UCSD-AML1 (cell line): ENCODE data around the gene OR3A3.
"Not testable (repeated sequence)": the region's sequence is repeated elsewhere in the genome, so short reads cannot be mapped to it uniquely, and the experiment has no call there.

ENCODE experiments used
- DNase-seq: peaks from one replicate; lab custom pipeline; 2025; ENCODE audit not compliant: unreplicated experiment; lab: John Stamatoyannopoulos, UW

The OR3A3 gene

DNA sequence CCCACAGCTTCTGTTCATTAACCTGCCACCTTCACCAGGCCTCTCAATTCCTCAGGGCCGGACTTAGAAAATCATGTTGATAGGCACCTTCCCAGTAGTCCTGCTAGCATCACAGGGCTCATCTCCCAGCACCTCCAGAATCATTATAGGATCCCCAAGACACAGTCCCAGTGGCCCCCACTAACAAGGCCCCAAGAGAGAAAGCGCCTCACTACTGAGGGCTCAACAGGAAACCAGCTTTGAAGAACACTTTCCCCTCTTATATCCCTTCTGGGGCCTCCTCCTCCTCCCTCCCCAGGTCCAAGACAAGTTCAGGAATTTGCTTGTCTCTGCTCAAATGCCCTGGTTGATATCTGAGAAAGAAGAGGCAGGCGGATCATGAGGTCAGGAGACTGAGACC lies at the start of gene OR3A3:
TSS of gene OR3A3 (plus strand) at position 301 of the 400 bp plus-strand sequence.
- DNase-seq: no peak

DNA sequence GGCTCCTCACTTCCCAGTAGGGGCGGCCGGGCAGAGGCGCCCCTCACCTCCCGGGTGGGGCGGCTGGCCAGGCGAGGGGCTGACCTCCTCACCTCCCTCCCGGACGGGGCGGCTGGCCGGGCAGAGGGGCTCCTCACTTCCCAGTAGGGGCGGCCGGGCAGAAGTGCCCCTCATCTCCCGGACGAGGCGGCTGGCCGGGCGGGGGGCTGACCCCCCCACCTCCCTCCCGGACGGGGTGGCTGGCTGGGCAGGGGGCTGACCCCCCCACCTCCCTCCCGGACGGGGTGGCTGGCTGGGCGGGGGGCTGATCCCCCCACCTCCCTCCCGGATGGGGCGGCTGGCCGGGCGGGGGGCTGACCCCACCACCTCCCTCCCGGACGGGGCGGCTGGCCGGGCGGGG lies 40.0 kb upstream of the OR3A3 start:
- DNase-seq: not testable (repeated sequence)

DNA sequence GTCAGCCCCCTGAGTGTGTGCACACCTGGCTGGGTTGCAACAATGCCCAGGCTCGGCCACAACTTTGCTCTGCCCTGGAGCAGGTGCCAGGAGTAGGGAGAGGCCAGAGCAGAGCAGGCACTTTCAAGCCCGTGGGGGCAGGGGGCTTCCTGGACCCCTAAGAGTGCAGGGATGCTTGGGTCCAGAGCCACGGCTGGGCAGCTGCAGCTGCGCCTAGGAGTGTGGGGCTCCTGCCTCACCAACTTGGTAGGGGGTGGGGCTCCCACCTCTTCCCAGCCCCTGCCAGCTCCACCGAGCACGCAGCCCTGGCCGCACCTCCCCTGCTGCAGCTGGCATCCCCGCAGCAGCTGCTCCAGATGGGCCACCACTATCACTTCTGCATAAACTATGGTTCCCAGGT lies 32.8 kb upstream of the OR3A3 start:
- no peak for DNase-seq

DNA sequence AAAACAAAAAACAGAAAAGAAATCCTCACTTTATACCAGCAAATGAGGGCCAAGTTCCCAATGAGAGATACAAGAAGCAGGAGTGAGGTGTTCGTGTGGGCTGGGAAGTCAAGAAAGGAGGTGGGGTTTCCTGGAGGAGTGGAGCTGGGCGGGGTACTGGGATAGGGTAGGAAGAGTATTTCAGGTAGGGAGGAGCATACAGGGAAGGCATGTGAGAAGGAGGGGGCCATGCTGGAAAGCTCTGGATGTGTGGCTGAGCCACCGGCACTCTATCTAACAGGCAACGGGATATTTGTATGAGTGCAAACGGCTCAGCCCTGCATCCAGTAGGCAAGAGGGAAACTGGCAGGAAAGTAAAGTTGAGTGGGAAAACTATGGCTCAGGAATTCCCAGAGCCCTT lies 29.2 kb upstream of the OR3A3 start:
- DNase-seq: no peak

DNA sequence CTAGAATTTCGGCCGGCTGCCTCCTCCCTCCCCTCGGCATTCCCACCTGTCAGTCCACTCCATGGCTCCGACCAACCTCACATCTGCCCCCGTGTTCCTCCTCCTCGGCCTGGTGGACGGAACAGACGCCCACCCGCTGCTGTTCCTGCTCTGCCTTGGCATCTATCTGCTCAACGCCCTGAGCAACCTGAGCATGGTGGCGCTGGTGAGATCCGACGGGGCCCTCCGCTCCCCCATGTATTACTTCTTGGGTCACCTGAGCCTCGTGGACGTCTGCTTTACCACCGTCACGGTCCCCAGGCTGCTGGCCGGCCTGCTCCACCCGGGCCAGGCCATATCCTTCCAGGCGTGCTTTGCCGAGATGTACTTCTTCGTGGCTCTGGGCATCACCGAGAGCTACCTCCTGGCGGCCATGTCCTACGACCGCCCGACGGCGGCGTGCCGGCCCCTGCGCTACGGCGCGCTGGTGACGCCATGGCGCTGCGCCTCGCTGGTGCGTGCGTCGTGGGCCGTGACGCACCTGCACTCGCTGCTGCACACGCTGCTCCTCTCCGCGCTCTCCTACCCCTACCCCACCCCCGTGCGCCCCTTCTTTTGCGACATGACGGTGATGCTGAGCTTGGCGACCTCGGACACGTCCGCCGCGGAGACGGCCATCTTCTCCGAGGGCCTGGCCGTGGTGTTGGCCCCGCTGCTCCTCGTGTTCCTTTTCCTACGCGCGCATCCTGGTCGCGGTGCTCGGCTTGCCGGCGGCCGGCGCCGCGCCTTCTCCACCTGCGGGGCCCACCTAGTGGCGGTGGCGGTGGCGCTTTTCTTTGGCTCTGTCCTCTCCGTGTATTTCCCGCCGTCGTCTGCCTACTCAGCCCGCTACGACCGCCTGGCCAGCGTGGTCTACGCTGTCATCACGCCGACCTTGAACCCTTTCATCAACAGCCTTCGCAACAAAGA lies 25.0 kb upstream of the OR3A3 start, which contains the start of gene OR3A2:
TSS of gene OR3A2 (minus strand) at position 440 of the 948 bp plus-strand sequence.
- no peak for DNase-seq

DNA sequence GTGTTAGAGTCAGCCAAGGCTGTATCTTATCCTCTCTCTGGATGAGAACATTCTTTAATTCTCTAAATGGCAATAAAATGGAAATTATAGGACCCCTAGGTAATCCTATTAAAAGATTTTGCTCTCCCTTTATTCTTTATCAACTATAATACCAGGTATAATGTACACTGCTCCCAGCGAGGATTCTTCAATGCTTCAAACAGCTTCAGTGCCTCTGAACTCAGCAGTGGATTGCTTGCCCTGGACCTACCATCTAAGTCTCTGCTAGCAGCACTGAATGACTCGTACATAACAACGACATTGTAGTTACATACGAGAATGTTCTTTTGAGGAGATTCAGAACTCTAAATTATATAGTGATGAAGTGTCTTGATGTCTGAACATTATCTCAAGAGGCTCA lies 21.4 kb upstream of the OR3A3 start:
- no peak for DNase-seq

- peak; percentile 59 for DNase-seq
These were observed 13.4 kb upstream of the OR3A3 start for GRCh38 chr17:3397801-3398200.

DNA sequence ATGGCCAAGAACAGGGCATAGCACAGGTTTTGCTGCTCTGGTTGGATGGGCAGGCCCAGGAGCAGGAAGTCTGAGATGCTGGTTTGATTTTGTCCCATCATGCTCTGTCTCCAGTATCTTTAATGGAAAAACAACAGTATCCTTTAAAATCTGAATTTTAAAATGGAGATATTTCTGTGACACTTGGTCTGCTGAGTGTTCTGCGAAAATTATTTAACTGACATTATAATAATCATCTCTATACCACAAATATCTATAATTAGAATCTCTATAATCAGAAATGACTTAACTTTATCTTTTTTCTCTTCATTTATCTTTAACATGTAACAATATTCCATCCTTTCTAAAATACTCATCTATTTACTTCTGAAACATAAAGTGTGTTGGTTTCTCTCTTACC lies 12.9 kb upstream of the OR3A3 start, which contains the start of gene OR1E1:
TSS of gene OR1E1 (minus strand) at position 101 of the 400 bp plus-strand sequence. CDS start at position 101, 0 bp downstream.
- no peak for DNase-seq

DNA sequence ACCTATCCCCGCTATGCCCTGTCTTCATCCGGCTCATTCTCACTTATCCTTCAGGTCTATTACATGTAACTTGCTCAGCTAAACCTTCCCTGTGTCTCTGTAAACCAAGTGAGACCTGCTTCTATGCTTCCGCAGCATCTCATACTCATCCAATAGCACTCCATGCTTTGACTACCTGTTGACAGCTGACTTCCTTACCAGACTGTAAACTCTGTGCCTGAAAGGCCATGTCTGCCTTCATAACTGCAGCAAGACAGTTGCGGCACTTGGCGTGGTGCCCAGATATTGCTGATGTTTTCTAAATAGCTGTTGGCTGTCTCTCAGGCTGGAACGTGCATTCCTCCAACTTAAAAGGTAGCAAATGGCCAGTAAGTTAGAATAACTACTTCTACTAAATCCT lies 11.1 kb upstream of the OR3A3 start:
- DNase-seq: no peak

DNA sequence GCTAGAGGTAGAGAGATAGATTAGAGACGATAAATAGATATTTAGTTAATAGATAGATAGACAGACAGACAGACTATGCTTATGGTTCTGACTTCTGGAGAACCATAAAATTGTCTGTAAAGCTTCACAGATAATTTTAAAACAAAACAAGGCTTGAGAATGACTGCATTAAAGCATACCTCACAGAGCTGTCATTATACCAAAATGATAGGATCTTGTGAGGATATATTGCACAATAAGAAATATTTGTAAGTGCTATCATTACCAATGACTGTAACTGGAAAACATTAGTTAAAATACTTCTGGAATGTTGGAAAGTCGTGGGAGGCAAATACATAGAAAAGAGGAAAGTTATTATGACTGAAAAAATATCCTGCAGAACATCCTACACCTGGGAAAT lies 9.4 kb upstream of the OR3A3 start:
- no peak for DNase-seq

DNA sequence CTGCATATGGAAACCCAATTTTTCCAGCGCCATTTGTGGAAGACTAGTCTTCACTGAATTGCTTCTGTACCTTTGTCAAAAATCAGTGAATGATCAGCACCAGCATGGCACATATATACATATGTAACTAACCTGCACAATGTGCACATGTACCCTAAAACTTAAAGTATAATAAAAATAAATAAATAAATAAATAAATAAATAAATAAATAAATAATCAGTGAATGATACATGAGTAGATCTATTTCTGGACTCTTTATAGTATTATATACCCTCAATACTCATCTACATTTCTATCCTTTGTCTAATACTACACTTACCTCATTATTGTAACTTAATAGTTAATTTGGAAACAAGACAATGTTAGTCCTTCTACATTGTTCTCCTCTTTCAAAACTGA lies 7.3 kb upstream of the OR3A3 start:
- not testable (repeated sequence) for DNase-seq

GRCh38 chr17:3412216-3412615 lies 1.0 kb downstream of the OR3A3 start:
- not testable (repeated sequence) for DNase-seq

- no peak for DNase-seq
These were observed 4.4 kb downstream of the OR3A3 start for GRCh38 chr17:3415610-3416009.

DNA sequence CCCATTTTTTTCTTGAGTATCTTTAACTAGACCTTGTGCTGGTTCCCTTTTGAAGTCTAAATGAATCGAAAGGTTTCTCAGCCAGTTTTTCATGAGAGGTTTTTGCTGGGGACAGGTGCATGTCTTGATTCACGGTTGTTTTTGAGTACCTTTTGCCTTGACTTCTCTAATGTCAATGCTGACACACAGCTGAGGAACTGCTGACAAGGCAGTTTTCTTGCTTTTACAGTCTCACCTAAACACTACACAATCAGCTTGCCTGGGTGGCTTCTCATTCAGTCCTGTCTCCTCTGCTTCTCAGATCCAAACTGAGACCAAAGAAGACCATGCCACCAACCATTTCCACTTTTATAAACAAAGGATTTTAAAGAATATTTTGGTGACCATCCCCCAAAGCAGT lies 7.1 kb downstream of the OR3A3 start:
- DNase-seq: no peak

DNA sequence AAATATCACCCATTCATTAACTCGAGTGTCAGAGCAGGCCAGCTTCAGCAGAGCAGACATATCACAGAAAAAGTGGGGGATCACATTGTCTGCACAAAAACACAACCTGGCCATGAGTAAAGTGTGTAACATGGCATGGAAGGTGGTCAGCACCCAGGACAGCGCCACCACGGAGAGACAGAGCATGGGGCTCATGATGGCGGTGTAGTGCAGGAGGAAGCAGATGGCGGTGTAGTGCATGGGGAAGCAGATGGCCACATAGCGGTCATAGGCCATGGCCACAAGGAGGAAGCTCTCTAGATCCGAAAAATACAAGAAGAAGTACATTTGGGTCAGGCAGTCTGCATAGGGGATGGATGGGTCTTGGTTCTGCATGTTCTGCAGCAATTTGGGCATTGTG lies 22.0 kb downstream of the OR3A3 start:
- DNase-seq: peak; percentile 80

DNA sequence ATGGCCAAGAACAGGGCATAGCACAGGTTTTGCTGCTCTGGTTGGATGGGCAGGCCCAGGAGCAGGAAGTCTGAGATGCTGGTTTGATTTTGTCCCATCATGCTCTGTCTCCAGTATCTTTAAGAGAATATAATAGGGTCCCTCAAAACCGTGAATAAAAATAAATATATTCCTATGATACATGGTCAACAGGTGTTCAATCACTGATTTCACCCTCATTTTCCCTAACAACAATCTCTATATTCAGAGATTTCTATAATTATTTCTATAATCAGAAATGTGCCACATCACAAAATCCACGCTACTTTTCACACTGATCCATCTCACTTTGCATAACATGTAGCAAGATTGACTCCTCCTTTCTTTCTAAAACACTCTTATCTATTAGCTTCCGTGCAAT lies 22.6 kb downstream of the OR3A3 start, which contains the start of gene OR1E2:
TSS of gene OR1E2 (minus strand) at position 101 of the 400 bp plus-strand sequence. CDS start at position 101, 0 bp downstream.
- no peak for DNase-seq

DNA sequence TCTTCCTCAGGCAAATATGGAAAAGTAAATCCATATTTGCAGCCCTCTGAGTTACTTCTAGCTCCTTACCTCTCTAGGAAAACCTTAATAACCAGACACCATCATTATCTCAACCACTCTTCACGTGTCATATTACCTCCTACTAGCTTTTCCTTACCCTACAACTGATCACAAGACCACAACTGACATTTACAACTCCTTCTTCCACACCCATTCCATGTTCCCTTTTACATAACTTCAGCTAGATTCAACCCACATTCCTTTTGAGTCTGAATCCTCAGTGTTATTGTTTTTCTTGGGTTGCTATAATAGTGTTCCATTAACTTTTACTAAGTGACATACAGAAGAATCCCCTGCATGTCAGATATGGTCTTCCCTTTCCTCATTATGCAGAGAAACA lies 27.2 kb downstream of the OR3A3 start:
- no peak for DNase-seq

DNA sequence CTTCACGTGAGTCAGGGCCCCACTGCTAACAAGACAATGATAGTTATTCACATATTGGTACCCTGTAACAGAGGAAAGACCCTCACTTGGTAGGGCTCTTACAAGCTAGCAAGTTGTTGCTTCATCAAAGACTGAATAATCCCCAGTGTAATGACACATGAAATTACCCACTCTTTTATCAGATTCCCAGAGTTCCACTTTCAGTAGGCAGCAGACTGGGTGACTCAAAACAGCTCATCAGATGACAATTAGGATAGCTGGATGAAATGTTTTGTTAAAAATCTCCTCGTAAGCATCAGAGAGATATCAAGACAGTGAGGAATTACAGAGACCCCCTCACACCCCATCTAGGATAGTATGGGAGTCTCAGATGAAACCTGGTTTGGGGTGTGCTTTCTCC lies 29.3 kb downstream of the OR3A3 start:
- DNase-seq: no peak

GRCh38 chr17:3447625-3448024 lies 36.5 kb downstream of the OR3A3 start:
- DNase-seq: no peak

- no peak for DNase-seq
These were observed 37.0 kb downstream of the OR3A3 start for GRCh38 chr17:3448059-3448665.

DNA sequence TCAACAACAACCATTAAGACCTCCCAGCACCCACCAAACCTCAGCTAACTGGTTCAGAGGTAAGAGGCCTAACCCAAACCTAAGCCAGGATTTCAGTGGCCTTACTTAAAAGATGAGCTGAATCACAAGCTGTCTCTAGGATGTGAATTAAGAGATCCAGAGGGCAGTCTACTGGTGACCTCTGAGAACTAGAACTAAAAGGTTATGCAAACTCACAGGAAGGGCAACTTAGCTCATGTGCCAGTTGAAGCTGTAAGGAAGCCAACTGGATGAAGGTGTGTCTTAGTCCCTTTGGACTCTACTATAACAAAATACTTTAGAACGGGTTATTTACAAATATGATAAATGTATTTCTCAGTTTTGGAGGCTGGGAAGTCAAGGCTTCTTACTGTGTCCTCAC lies 55.2 kb downstream of the OR3A3 start:
- DNase-seq: not testable (repeated sequence)

GRCh38 chr17:3469529-3469928 lies 58.4 kb downstream of the OR3A3 start:
- DNase-seq: no peak
